GM20431 (cell line): Measurements from ENCODE around the gene MICOS13.
"Not testable (repeated sequence)": the region's sequence is repeated elsewhere in the genome, so short reads cannot be mapped to it uniquely, and the experiment has no call there.

Experiments used
- in situ Hi-C: fragments of 300-500 bp; cut with MseI, MboI; formaldehyde crosslinking; loops from one replicate; pipeline ENCODE4 v1.15.0; 2020; ENCODE audit warnings: low sequenced_read_pairs; ENCODE audit not compliant: unreplicated experiment

The MICOS13 gene

DNA sequence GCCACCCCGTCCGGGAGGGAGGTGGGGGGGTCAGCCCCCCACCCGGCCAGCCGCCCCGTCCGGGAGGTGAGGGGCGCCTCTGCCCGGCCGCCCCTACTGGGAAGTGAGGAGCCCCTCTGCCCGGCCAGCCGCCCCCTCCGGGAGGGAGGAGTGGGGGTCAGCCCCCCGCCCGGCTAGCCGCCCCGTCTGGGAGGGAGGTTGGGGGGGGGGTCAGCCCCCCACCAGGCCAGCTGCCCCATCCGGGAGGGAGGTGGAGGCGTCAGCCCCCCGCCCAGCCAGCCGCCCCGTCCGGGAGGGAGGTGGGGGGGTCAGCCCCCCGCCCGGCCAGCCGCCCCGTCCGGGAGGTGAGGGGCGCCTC, 21.7 kb upstream of the MICOS13 start:
- in situ Hi-C loops, result not testable (repeated sequence)

DNA sequence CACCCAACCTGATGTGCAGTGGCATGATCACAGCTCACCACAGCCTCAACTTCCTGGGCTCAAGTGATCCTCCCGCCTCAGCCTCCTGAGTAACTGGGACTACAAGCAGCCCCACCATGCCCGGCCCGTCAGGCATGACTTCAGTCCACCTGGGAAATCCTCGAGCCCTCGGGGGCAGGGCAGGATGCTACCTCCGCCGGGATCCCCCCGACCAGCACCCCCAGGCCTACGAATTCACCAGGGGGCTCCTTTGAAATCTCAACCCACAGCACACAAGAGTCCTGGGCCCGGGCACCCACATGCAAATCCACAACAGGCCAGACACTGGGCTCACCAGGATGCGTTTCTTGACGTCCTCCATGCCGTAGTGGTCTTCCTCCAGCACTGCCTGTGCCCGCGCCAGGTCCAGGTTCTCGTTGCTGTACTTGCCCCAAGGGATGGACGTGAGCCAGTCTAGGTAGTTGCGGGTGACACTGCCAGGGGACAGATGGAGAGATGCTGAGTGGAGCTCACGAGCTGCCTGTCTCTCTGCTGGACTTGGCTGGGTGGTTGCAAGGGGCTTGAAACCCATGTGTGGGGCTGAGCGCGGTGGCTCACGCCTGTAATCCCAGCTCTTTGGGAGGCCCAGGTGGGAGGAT, 20.3 kb upstream of the MICOS13 start:
- in situ Hi-C loops, result no loop called here

DNA sequence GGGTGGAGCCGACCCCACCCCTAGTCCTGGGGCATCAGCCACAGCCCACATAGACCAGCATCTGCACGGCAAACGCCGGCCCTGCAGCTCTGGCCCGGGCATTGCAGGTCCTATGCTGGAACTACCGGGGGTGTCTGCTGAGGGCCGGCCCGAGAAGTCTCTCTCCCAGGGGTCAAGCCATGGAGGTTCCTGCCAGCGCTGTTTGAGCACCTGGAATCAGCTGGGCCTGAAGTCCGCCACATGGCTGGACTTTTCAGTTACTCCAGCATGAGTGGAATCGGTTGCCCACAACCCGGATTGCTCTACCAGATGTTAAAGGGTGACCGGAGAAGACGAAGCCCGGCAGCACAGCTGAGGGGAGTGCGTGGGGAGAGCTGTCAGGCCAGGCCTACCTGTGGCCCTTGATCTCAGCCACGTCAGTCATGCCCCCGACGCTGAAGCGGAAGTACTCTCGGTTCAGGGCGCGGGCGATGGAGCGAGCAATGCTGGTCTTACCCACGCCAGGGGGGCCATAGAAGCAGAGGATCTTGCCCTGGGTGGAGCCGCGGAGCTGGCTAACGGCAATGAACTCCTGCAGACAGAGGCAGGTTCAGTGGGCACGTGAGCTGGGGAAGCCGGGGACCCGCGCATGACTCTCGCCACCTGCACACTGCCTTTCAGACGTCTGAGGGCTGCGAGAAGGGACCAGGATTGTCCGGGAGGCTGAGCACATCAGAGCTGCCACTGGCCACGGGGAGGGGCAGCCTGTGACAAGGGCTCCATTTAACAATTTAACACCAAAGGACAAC, 18.5 kb upstream of the MICOS13 start:
- in situ Hi-C loops, result no loop called here

DNA sequence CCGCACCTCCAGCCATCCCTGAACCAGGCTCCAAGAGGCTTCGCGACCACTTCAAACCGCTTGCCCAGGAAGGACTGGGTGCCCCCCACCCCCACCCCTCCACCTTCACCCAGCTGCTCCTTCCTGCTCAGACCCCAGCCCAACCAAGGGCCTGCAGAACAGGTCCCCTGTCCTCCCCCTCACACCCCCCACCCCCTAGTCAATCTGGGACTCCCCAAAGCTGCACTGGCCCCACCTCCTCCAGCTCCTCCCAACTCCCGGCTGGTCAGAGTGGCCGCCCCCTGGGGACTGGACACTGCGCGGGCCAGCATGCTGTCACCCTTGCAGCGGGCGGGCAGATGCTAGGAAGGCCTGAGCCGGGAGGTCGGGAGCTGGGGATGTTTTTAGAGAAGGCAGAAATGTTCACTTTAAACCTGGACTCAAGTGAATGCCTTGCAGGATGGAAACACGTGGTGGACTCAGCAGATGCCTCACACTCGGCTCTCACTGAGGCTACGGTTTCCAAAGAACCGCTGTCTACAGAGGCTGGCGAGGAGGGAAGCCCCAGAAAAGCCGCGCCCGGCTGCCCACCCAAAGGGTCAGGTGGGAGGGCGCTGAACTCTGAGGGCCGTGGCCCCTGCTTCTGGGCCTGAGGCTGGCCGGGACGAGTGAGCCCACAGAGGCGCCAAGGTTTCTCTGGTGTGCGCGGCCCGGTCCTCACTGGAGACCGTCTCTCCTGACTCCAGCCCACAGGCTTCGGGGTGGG, 17.7 kb upstream of the MICOS13 start:
- in situ Hi-C loops, result no loop called here

DNA sequence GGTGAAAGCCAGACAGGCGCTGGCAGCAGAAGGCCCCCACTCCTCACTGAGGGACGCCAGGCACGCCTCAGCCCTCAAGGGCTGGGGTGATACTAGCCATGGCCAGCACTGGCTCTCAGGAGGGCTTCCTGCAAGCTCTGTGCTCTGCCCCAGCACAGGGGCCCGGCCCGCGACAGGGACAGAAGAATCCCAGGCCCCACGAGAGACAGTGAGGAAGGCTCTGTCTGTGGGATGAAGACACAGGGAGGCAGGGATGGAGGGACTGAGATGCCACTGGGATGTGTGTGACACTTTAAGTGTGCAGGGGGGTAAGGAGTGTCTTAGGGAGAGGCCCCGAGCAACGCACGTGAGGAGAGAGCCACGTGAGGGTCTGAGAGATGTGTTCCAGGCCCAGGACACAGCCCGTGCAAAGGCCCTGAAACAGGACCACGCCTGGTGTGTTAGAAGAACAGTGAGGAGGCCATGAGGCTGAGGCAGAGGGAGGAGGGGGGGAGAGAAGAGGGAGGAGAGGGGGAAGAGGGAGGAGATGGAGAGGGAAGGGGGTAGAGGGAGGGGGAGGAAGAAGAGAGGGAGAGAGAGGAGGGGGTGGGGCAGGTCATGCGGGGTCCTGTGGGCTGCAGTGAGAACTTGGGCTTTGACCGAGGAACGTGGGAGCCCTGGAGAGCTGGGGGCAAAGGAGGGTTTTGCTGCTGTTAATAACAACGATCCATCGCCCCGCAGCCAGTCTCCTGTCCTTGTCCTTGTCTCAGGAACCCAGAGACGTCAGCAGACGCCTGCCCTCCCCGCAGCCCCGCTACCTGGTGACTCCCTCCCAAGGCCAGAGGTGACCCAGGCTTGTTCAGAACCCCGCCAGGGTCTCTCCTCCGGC, 16.9 kb upstream of the MICOS13 start:
- in situ Hi-C loops, result no loop called here

DNA sequence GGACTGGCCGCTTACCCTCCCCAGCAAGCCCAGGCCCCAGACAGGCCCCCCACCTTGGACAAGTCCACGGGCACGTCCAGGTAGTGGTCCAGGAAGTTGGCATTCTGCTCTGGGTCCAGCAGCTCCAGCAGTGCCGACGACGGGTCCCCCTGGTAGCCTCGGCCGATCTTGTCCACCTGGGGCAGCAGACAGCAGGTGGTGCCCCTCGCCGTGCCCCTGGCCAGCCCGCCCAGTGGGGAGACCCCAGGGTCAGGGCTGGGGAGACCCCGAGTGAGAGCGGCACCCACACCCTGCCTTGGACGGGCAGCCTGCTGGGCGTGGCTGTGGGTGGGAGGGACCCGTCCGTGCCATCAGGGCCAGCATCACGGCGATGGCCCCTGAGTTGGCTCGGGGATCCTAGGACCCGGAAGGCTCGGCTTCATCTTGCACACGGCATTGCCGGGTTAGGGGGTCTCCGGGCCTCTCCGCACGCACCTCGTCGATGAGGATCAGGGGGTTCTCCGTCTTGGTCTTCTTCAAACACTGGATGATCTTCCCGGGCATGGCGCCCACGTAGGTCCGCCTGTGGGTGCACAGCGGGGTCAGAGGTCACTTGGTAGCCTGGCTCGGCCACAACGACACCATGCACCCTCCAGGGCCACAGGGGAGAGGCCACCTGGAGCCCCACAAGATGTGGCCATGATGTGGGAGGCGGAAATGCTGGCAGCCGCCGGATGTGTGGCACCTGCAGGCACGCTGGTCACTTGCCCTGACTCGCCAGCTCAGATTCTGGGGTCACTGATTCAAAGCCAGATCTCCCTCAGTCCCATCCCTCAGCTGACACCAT, 16.1 kb upstream of the MICOS13 start:
- in situ Hi-C loops, result no loop called here

DNA sequence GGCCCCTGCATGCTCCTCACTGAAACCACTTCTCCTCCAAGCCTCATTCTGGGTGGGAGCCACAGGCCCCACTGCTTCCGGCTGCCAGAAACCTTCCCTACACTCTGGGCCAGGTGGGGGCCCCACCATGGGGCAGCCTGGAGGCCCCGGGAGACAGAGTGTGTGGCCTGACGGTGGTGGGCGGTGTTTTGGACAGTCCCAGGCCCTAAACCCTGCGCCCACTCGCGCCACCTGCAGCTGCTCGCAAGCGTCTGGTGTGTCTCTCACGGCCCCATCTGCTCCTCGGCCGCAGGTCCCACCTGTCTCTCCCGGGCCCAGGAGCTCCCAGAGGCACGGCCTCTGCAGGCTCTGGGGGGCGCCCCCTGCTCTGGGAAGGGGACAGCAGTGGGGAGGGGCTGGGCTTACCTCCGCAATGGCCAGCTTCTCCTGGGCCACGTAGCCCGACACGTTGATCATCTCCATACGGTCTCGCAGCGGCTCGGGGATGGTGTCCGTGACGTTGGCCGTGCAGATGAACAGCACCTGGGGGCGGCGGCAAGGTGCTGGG, 15.4 kb upstream of the MICOS13 start:
- in situ Hi-C loops, result no loop called here

DNA sequence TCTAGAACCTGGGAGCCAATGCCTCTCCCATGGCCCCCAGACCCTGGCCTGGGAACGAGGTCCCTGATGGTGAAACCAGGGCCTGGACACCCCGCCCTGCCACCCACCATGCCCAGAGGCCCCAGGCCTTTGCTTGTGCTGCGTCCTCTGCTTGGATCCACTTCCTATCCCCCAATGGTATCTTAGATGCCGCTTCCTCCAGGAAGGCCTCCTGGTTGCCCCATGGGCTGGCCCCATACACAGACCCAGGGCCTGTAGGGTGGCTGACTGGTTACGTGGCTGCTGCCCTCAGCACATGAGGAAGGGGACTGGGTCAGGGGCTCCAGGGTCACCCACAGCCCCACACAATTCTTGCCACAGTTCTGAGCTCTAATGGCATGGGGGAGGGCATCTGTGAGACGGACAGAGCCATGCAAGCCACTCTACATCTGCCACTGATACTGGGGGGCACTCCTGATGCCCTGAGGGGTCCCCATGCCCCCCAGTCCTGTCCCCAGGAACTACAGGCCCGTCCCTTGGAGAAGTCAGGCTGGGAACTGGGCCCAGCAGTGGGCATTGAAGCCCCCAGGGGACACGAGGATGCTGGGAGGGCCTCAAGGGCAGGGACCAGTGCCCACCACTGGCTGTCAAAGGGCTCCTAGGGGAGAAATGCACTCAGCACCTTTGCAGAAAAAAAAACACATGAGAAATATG, 14.8 kb upstream of the MICOS13 start:
- in situ Hi-C loops, result no loop called here

DNA sequence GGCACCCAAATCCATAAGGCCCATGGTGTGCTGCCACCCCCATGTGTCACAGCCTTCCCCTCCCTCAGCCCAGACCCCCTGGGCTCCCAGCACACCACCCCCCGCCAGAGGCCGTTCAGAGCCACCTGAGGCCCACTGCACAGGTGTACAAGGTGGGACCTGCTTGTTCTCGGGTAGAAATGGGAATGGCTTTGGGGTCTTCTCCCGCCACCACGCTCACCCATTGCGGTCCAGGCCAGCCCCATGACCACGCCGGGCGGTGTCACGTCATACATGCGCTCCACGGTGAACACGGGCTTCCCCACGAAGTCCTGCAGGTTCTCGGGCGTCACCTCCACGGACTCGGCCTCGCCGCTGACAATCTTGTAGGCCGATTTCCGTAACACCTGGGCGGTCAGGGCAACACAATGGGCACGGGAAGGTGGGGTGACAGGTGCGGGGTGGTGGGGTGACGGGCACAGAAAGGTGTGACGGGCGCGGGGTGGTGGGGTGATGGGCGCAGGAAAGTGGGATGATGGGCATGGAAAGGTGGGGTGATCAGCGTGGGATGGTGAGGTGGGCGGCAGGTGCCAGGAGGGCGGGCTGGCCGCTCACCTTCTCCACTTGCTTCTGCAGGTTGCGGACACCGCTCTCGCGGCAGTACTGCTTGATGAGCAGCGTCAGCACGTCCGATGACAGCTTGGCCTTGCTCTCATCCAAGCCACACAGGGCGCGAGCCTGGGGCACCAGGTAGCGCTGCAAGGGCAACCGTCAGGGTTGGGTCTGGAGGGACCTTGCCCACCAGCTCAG, 14.0 kb upstream of the MICOS13 start:
- in situ Hi-C loops, result no loop called here

DNA sequence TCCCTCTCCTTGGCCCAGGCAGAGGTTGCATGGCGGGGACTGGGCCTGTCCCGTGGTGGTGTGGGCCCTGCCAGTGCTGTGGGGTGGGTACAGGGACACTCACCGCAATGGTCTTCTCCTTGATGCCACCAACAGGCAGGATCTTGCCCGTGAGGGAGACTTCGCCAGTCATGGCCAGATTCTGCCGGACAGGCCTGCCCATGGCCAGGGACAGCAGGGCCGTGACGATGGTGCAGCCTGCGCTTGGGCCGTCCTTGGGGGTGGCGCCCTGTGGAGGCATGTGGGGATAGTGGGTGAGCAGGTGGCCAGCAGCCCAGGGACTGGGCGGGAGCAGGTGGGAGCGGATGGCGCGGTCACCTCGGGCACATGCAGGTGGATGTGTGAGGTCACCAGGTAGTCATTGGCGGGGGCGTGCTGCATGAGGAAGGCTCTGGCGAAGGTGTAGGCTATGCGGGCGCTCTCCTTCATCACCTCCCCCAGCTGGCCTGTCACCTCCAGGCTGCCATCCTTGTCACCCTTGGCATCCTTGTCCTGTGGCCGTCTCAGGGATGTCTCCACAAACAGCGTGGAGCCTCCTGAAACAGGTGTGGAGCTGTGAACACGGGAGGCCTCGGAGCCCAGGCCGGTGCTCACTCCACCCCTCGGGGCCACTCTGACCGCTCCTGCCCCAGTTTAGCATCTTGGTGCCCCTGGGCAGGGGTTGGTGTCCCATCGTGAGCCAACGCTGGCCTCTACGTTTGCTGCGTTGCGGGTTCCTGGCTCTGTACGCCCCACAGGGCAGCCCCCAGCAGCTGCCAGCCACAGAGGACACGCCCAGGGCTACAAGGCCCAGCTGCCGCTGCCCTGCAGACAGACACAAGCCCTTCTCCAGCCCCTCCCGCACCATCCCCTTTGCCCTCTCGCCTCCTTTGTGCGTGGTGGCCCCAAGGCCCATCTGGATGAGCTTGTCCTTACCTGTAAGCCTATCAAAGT, 13.2 kb upstream of the MICOS13 start:
- in situ Hi-C loops, result no loop called here

DNA sequence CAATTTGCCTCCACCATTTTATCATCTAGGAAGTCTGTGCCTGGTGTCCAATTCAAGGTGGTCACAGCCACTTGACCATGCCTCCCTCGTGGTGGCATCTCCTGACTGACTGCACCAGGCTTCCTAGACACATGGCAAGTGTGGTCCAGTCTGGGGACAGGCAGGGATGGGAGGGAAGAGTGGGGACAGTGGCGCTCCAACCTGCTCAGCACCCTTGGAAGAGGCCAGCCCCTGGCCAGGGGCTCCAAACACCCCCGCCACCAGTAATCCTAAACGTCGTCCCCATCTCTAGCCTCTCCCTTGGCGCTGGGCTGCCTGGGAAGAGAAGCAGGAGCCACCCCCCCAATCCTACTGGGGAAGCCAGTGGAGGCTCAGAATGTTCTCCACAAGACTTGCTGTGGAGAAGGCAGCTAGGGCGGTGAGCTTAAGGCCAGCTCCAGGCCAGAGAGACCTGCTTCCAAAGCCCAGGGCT, 12.4 kb upstream of the MICOS13 start:
- in situ Hi-C loops, result no loop called here

DNA sequence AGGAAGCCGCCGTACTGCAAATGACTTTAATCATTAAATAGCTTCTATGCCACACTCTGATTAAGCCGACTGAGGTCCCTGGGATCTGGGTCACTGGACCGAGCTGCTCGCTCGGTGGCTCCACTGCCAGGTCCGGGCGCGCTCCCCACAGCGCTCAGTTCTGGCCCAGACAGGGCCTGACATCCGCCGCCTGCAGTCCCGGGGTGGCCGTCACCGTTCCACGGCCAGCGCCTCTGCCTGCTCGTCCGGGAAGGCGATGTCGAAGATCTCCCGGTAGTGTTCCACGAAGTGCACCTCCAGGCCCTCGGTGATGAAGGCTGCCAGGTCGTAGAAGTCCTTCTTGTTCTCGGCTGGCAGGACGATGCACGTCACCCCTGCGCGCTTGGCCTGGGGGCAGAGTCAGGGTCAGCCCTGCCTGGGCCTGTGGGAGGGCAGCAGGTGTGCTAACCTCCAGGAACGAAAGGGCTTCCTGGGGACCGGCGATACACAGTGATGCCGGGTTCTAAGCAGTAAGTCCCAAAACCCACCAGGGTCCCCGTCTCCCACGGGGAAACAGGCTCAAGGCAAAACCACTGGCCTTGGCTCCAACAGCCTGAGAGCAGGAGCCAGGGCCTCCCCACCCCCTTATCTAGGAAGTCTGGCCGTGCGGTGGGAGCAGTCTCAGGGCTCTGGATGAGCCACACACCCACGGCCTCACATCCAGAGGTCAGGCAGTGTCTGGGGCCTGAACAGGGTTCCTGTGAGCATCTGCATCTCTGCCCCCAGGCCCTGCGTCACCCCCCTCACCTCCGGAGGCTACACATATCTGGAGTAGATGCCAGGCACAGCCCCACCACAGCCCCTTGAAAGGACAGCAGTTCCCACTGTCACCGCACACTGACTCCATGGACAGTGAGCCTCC, 11.8 kb upstream of the MICOS13 start:
- in situ Hi-C loops, result no loop called here

DNA sequence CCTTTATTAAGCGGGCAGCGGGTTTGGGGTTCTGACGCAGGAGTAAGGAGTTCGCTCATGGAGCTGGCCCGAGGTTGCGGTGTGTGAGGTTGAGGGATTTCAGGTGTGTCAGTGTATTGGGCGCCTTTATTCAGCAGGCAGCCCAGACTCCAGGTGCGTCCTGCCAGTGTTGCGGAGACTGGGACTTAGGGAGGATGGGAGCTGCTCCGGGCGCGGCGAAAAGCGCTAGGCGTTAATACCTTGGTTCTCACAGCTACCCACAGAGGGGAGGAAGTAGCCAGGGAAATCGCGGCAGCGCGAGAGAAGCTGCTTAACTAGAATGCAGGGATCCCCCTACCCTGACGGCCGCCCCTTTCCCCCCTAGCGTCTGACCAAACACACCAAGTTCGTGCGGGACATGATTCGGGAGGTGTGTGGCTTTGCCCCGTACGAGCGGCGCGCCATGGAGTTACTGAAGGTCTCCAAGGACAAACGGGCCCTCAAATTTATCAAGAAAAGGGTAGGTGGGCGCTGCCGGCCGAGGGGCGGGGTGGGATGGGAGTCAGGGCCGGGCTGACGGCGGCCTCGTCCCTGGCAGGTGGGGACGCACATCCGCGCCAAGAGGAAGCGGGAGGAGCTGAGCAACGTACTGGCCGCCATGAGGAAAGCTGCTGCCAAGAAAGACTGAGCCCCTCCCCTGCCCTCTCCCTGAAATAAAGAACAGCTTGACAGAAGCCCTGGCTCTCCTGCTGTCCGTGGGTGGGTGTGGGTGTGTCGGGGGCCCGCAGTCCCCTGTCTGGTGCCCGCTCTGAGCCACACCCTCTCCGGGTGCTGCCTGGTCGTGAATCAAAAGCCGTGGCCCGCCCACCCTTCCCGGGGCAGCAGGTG, 10.9 kb upstream of the MICOS13 start:
- in situ Hi-C loops, result no loop called here

DNA sequence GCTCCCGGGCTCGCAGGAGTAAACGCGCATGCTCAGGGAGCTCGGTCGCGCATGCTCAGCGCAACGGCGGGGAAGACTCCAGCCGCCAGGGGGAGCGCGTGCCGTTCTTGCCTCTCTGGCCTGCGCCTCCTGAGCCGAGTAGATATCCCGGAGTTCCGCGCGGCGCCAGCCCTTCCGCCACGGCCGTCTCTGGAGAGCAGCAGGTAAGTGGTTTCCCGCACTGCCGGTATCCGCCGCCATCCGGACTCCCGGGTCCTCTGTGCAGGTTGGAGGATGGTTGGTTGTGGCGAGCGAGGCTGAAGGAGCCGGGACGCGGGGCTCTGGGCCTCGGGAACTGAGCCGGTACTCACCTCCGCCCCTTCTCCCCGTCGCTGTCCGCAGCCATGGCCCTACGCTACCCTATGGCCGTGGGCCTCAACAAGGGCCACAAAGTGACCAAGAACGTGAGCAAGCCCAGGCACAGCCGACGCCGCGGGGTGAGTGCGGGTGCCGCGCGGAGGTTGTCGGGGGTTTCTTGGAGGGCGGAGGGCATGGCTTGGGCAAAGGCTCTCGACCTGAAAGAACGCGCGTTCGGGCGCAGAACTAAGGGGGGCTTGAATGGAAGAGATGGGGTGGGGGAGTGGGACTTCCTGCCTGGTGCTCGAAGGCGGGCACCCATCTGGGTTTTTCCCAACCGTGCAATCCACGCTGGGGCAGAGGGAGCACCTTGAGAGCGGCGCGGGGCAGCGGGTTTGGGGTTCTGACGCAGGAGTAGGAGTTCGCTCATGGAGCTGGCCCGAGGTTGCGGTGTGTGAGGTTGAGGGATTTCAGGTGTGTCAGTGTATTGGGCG, 10.0 kb upstream of the MICOS13 start, which contains the start of gene RPL36:
Gene RPL36, plus strand, starts transcription at position 171 of the 830 bp plus-strand sequence. Its CDS starts 213 bp downstream, at position 384.
- in situ Hi-C loops, result no loop called here
